ENCODE measurements around the gene HPN. TPM values are rescaled to one million over a fixed set of nuclear protein-coding genes. Genes with fewer than 3 reads are reported as not detected.
"Not testable (repeated sequence)": the region's sequence is repeated elsewhere in the genome, so short reads cannot be mapped to it uniquely, and the experiment has no call there.

The HPN gene
- total RNA-seq, 2 experiments from 2014 or later = 0.21 TPM; not detected in 1

DNA sequence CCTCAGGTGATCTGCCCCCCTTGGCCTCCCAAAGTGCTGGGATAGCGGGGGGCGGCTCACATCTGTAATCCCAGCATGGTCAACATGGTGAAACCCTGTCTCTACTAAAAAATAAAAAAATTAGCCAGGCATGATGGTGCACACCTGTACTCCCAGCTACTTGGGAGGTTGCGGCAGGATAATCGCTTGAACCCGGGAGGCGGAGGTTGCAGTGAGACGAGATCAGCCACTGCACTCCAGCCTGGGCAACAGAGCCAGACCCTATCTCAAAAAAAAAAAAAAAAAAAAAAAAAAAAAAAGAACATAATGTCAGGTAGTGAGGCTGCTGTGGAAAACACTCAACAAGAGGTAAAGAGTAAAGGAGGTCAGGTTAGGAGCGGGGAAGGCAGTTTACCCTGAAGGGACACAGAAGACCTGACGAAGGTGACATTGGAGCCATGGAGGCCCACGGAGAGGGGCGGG, 12.2 kb upstream of the HPN start:
- DNase-seq; H3K27ac Mint-ChIP-seq; intact Hi-C loops (cut with micrococcal nuclease); H3K4me1 Mint-ChIP-seq (ENCODE audit: low read depth); H3K9me3 Mint-ChIP-seq: not testable (repeated sequence)
- peak overlapping the region; percentile 23 for H3K4me3 Mint-ChIP-seq
- peaks cover 13% of the 10 kb centered on the region for H3K27me3 Mint-ChIP-seq
- POLR2A ChIA-PET = interaction anchor here (0.6 kb wide), 1 partner anchor 18 kb away, joined by 3 read pairs; no protein-coding TSS in a partner anchor
- peaks cover 22% of the 10 kb centered on the region for H3K36me3 Mint-ChIP-seq
- CTCF ChIA-PET = interaction anchor here (0.8 kb wide), 2 partner anchors 15 to 18 kb away, joined by 3 read pairs; no protein-coding TSS in a partner anchor

DNA sequence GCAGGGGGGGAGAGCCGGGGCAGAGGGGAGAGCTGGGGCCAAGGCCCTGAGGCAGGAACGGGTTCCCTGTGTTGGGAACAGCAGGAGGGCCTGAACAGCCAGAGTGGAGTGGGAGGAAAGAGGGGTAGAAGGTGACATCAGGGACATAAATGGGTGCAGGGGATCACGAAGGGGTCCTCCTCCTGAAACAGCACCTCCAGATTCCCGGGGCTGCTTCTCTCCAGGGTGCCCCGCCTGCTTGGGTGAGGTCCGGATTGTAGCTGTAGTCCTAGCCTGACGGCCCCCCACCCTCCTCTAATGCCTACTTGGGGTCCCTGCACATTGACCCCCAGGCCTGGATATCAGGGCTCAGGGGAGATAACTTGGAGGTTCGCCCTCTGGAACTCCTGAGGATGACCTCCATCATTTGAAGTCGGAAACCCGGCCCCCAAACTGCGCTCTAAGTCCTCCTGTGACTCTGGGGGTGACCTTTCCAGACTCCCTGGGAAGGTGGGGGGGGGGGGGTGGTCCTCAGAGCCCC, 11.7 kb upstream of the HPN start:
- DNase-seq = no peak
- Mint-ChIP-seq H3K9me3 (no peaks in the 10 kb centered on the region), H3K27me3 (peaks cover 13% of the 10 kb centered on the region), H3K36me3 (peaks cover 20% of the 10 kb centered on the region), H3K4me3 (peak overlapping the region; percentile 23), H3K4me1 (ENCODE audit: low read depth) (peaks cover 8% of the 10 kb centered on the region), H3K27ac (no peak overlapping the region)
- POLR2A ChIA-PET = no interaction called here
- CTCF ChIA-PET = interaction anchor here (0.8 kb wide), 2 partner anchors 14 to 18 kb away, joined by 3 read pairs; no protein-coding TSS in a partner anchor
- intact Hi-C loops (cut with micrococcal nuclease) = no loop called here

DNA sequence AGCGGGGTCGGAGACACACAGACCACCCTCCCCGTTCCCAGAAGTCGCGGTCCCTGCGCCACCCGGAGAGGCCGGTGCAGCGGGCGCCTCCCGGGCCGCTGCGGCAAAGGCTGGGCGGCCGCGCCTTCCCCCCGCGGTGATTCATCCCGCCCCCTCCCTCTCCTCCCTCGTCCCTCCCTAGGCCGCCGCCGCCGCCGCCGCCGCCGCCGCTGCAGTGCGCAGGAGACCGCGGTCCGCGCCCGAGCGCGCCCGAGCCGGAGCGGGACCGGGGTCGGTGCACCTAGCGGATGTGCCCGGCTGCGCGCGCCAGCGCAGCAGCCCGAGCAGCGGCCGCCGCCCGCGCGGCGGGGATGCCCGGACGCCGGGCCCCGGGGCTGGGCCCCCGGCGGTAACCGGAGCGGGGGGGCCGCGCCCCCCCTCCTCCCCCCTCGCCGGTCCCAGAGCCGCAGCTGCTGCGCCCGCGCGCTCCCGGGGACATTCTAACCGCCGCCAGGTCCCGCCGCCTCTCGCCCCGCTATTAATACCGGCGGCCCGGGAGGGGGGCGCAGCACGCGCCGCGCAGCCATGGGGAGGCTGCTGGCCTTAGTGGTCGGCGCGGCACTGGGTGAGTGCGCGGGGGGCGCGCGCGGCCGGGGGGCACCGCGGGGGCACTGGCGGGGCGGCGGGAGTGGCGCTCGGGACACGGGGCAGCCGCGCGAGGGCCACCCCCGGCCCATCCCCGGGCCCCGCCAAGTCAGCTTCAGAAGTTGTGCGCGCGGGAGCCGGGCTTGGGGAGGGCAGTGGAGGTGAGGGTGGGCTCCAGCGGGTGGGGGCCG, 11.1 kb upstream of the HPN start, which contains the start of gene SCN1B:
SCN1B (plus strand) TSS at position 214 of the 815 bp plus-strand sequence; CDS start at position 565, 351 bp downstream.
- Mint-ChIP-seq H3K4me1 (ENCODE audit: low read depth) (peaks cover 8% of the 10 kb centered on the region), H3K27ac (no peak within 1 kb of the TSS), H3K9me3 (no peaks in the 10 kb centered on the region), H3K27me3 (peaks cover 13% of the 10 kb centered on the region), H3K4me3 (peak within 1 kb of the TSS; percentile 58), H3K36me3 (peaks cover 17% of the 10 kb centered on the region)
- intact Hi-C loops (cut with micrococcal nuclease) = no loop called here
- POLR2A ChIA-PET = no interaction called here
- CTCF ChIA-PET = interaction anchor here (0.7 to 2.1 kb wide), 2 partner anchors 12 to 13 kb away, joined by 3 to 13 read pairs; no protein-coding TSS in a partner anchor
- DNase-seq = peak; percentile 84

DNA sequence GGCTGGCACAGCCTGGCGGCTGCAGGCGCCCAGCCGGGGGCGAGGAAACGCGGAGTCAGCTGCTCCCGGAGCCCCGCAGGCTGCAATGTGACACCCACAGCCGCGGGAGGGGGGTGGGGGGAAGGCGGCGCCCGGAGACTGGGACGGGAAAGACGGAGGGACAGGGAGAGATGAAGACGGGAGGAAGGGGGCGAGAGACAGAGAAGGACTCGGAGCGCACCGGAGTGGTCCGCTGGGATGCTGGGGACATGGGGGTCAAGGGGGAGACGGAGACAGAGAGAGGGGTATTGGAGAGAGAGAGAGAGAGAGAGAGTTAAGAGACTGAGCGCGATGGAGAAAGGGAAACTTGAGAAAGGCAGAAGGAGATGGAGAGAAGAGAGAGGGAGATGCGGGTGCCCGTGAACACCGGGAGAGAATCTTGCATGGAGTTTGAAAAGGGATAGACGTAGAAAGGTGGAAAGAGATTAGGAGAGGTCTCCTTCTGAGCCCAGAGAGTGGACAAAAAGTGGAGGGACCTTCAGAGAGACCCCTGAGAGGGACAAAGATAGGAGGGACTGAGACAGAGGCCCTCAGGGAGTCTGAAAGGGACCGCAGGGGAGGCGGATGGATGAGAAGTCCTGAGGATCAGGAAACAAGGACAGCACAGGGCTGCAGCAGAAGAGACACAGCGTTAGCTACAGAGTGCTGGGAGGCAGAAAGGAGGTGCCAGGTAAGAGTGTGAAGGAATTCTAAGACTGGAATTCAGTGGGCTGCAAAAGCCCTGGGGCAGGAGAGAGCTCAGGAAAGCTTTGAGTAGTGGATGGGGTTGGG, 10.2 kb upstream of the HPN start:
- Mint-ChIP-seq H3K4me1 (ENCODE audit: low read depth) (peaks cover 8% of the 10 kb centered on the region), H3K27ac (no peak overlapping the region), H3K4me3 (peak overlapping the region; percentile 58), H3K27me3 (peaks cover 13% of the 10 kb centered on the region), H3K9me3 (no peaks in the 10 kb centered on the region), H3K36me3 (peaks cover 11% of the 10 kb centered on the region)
- ChIA-PET CTCF (interaction anchor here (0.6 to 2.1 kb wide), 4 partner anchors 11 to 35 kb away, joined by 3 to 13 read pairs (median 5); no protein-coding TSS in a partner anchor), POLR2A (interaction anchor here (0.6 kb wide), 1 partner anchor 59 kb away, joined by 3 read pairs; no protein-coding TSS in a partner anchor)
- DNase-seq = no peak
- intact Hi-C loops (cut with micrococcal nuclease) = no loop called here

DNA sequence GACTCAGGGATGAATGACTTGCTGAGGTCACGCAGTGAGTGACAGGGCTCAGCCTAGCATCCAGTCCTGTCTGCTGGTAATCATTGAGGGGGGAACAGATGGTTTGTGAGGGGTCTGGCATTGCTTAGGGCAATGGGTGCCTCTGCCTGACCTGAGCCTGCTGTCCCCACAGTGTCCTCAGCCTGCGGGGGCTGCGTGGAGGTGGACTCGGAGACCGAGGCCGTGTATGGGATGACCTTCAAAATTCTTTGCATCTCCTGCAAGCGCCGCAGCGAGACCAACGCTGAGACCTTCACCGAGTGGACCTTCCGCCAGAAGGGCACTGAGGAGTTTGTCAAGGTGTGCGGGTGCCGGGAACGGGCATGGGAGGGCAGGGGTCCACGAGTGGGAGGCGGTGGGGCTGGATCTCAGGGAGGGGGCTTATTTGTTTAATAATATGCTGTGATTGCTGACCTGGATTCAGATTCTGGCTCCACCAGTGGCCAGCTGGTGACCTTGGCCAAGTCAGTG, 9.1 kb upstream of the HPN start:
- no peak overlapping the region for H3K4me3 Mint-ChIP-seq
- H3K27ac Mint-ChIP-seq = no peak overlapping the region
- intact Hi-C loops (cut with micrococcal nuclease) = no loop called here
- DNase-seq = no peak
- peaks cover 8% of the 10 kb centered on the region for H3K4me1 Mint-ChIP-seq (ENCODE audit: low read depth)
- H3K36me3 Mint-ChIP-seq = peaks cover 5% of the 10 kb centered on the region
- CTCF ChIA-PET = interaction anchor here (0.6 to 2.1 kb wide), 3 partner anchors 12 to 124 kb away, joined by 3 to 13 read pairs (median 3); no protein-coding TSS in a partner anchor
- H3K27me3 Mint-ChIP-seq = peaks cover 13% of the 10 kb centered on the region
- H3K9me3 Mint-ChIP-seq = no peaks in the 10 kb centered on the region
- POLR2A ChIA-PET = no interaction called here

DNA sequence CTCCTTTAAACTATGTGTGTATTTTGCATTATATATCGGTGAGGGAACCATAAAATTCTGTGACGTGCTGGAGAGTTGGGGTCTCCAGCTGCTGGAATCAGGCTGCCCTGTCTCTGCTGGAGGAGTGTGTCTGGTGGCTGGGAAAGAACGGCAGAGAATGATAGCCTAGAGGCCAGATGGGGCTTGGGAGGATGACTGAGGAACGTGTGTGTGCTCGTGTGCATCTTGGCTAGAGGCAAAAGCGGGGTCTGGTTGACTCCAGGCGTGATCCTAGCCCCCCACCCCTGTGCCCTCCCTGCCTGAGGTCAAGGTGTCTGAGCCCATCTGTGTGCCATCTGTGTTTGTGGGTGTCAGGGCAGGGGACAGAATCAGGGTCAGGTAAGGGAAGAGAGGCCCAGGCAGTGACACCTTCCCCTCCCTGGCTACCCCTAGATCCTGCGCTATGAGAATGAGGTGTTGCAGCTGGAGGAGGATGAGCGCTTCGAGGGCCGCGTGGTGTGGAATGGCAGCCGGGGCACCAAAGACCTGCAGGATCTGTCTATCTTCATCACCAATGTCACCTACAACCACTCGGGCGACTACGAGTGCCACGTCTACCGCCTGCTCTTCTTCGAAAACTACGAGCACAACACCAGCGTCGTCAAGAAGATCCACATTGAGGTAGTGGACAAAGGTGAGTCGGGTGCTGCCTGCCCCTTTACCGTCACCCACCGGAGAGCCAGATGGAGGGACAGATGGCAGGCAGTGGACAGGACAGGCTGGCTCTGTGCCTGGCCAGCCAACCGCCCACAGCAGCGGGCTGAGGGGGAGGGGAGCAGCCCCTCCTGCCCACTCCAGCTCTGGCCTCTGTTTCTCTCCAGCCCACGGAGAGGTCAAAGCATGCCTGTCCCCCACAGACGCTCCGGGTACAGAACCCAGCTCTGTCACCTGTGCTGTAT, 8.2 kb upstream of the HPN start:
- intact Hi-C loops (cut with micrococcal nuclease) = no loop called here
- no peak overlapping the region for H3K4me3 Mint-ChIP-seq
- H3K36me3 Mint-ChIP-seq = peaks cover 2% of the 10 kb centered on the region
- peaks cover 13% of the 10 kb centered on the region for H3K27me3 Mint-ChIP-seq
- no peaks in the 10 kb centered on the region for H3K9me3 Mint-ChIP-seq
- no peak for DNase-seq
- ChIA-PET CTCF (interaction anchor here (1.6 kb wide), 1 partner anchor 11 kb away, joined by 8 read pairs; no protein-coding TSS in a partner anchor), POLR2A (no interaction called here)
- H3K27ac Mint-ChIP-seq = no peak overlapping the region
- H3K4me1 Mint-ChIP-seq (ENCODE audit: low read depth) = peaks cover 8% of the 10 kb centered on the region

DNA sequence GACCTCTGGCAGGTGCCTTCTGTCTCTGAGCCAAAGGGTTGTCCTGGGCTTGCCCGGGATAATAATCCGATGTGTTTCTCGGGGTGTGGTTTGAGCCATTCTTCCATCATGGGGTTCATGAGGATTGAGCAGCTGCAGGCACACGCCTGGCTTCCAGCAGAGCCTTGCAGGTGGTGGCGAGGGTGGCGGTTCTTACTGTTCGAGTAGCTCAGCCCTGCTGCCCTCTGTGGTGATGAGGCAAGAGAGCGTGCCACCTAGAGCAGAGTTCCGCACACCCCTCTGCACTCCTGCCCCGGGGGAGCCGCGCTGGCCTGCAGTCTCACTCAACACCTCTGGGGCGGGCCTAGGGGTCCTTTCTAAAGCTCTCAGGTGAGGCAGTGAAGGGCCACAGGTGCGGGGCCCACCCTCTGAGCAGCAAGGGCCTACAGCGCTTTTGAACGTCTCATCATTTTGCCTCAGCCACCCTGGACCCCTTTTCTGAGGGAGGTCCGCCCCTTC, 7.5 kb upstream of the HPN start:
- intact Hi-C loops (cut with micrococcal nuclease) = no loop called here
- Mint-ChIP-seq H3K27me3 (peaks cover 13% of the 10 kb centered on the region), H3K4me3 (no peak overlapping the region), H3K36me3 (no peaks in the 10 kb centered on the region), H3K4me1 (ENCODE audit: low read depth) (peaks cover 8% of the 10 kb centered on the region), H3K27ac (no peak overlapping the region), H3K9me3 (no peaks in the 10 kb centered on the region)
- ChIA-PET POLR2A (no interaction called here), CTCF (interaction anchor here (1.6 kb wide), 1 partner anchor 10 kb away, joined by 8 read pairs; no protein-coding TSS in a partner anchor)
- no peak for DNase-seq

DNA sequence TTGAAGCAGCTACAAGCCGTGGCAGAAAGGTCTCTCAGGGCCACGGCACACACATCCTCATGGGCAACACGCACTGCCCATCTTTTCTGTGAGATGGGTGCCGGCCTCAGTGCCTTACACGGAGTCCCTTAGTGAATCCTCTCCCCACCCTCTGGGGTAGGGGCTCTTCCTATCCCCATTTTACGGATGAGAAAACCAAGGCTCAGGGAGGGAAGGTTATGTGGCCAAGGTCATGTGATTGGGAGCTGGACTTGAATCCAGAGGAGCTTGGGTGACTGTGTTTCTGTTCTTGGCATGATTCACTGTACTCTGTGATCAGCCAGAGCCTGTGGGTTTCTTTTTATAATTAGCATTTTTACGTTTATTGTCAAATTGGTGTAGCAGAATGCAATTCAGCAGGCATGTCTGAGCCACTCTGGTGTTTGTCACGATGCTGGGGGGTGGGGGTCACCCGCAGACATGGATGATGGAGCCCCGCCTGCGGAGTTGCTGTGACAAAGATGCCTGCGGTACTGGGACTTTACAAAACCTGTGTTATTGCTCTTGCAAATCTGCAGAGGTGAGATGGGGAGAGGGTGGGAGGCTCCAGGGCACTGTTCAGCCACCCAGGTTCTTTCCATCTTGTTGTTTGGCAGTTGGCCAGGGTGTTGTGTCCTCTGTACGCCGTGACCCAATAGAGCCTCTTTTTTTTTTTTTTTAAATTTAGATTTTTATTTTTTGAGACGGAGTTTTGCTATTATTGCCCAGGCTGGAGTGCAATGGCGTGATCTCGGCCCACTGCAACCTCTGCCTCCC, 6.7 kb upstream of the HPN start:
- Mint-ChIP-seq H3K4me1 (ENCODE audit: low read depth) (peaks cover 4% of the 10 kb centered on the region), H3K27me3 (peaks cover 13% of the 10 kb centered on the region), H3K27ac (no peak overlapping the region), H3K4me3 (no peak overlapping the region), H3K9me3 (no peaks in the 10 kb centered on the region), H3K36me3 (no peaks in the 10 kb centered on the region)
- no peak for DNase-seq
- POLR2A ChIA-PET = no interaction called here
- CTCF ChIA-PET = interaction anchor here (1.6 kb wide), 1 partner anchor 9 kb away, joined by 8 read pairs; no protein-coding TSS in a partner anchor
- intact Hi-C loops (cut with micrococcal nuclease) = no loop called here

DNA sequence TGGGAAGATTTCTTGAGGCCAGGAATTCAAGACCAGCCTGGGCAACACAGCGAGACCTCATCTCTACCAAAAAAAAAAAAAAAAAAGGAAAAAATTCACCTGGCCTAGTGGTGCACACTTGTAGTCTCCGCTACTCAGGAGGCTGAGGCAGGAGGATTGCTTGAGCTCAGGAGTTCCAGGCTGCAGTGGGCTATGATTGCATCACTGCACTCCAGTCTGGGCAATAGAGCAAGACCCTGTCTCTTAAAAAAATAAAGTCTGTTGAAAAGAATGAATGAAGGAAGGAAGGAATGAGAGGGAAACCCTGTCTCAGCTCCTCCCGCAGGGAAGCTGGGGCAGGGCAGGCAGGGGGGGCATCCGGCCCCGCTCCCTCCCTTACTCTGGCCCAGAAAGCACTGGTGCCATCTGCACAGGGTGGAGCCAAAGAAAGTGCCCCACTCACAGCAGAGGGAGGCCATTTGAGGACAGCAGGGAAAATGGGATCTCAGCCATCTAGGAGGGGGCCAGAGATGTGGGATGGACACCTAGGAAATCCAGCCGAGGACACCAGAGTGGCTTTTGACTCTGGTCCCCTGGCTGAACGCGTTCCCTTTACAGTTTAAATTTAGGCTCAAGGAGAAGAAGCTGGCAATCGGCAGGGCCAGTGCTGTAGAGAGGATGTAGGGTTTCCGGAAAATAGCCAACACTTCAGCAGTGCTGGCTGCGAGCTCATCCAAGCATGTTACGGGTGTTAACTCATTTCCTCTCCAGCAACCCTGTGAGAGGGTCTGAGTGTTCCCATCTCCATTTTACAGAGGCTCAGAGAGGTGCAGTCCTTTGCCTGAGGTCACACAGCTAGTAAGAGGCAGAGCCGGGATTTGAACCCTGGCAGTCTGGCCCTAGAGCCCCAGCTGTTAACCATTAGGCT, 3.6 kb upstream of the HPN start:
- no peak overlapping the region for H3K27ac Mint-ChIP-seq
- CTCF ChIA-PET = interaction anchor here (0.8 to 1.2 kb wide), 2 partner anchors 14 to 17 kb away, joined by 3 read pairs; no protein-coding TSS in a partner anchor
- peaks cover 5% of the 10 kb centered on the region for H3K27me3 Mint-ChIP-seq
- POLR2A ChIA-PET = no interaction called here
- H3K36me3 Mint-ChIP-seq = no peaks in the 10 kb centered on the region
- intact Hi-C loops (cut with micrococcal nuclease) = no loop called here
- H3K4me3 Mint-ChIP-seq = no peak overlapping the region
- H3K4me1 Mint-ChIP-seq (ENCODE audit: low read depth) = peaks cover 12% of the 10 kb centered on the region
- DNase-seq = no peak
- H3K9me3 Mint-ChIP-seq = no peaks in the 10 kb centered on the region
